CD4-positive, alpha-beta T cell (primary cell): Measurements from ENCODE around the gene CFAP47. TPM values are rescaled to one million over a fixed set of nuclear protein-coding genes. Genes with fewer than 3 reads are reported as not detected.

ENCODE experiments used
- ATAC-seq: fragments of 200-7000 bp; cut with Tn5 transposase; one replicate; pipeline ENCODE4 v1.10.0; 2022; ENCODE audit warnings: mild to moderate bottlenecking; ENCODE audit not compliant: poor library complexity
- CTCF ChIA-PET: fragments of 350-600 bp; sonication (Branson Sonifier 250); formaldehyde crosslinking; loops from one replicate; lab custom pipeline; 2021; ENCODE audit warnings: antibody characterized with exemption, inconsistent platforms; lab: Charles Lee
- POLR2A ChIA-PET: fragments of 350-600 bp; sonication (Branson Sonifier 250); formaldehyde crosslinking; loops from one replicate; lab custom pipeline; 2021; ENCODE audit warnings: antibody characterized with exemption, inconsistent platforms; lab: Charles Lee
- DNase-seq, 14 experiments: peaks; one replicate each; pipeline ENCODE4 v3.0.0-alpha.2; 2013 to 2020; ENCODE audit warnings: mixed read lengths in 2 of 14
- H3K27ac ChIP-seq, 2 donors: one replicate each; pipeline versions ENCODE4 v1.5.1 to v1.7.0; 2013; ENCODE audit warnings: low read length in 2 of 2, low read depth in 1 of 2, mild to moderate bottlenecking in 1 of 2
- H3K27me3 ChIP-seq, 2 experiments: 1 replicate in 1 of 2; 2 replicates in 1 of 2; pipeline versions ENCODE4 v1.6.1 to v1.7.0; 2013; ENCODE audit warnings: low read length in 2 of 2, control low read depth in 1 of 2, mild to moderate bottlenecking in 1 of 2, moderate library complexity in 1 of 2; ENCODE audit not compliant: insufficient read depth in 2 of 2, control insufficient read depth in 1 of 2
- H3K36me3 ChIP-seq: one replicate; pipeline ENCODE4 v1.6.1; 2013; ENCODE audit warnings: low read length, control low read depth; ENCODE audit not compliant: insufficient read depth
- H3K4me1 ChIP-seq: one replicate; pipeline ENCODE4 v1.6.1; 2013; ENCODE audit warnings: low read length, control low read depth; ENCODE audit not compliant: insufficient read depth
- H3K4me3 ChIP-seq: one replicate; pipeline ENCODE4 v1.5.1; 2013; ENCODE audit warnings: mild to moderate bottlenecking, low read length, moderate library complexity
- H3K9me3 ChIP-seq, 2 experiments: 1 replicate in 1 of 2; 2 replicates in 1 of 2; pipeline versions ENCODE4 v1.6.1 to v1.7.0; 2013; ENCODE audit warnings: low read length in 2 of 2, mild to moderate bottlenecking in 2 of 2, control low read depth in 1 of 2, moderate library complexity in 1 of 2; ENCODE audit not compliant: control insufficient read depth in 1 of 2, insufficient read depth in 1 of 2
- H3K27ac Mint-ChIP-seq: one replicate; pipeline ENCODE4 v1.8.0; 2020; ENCODE audit warnings: mixed read lengths
- H3K27me3 Mint-ChIP-seq: one replicate; pipeline ENCODE4 v1.8.0; 2021; ENCODE audit warnings: mixed read lengths
- H3K36me3 Mint-ChIP-seq: one replicate; pipeline ENCODE4 v1.8.0; 2021; ENCODE audit warnings: low read depth, mixed read lengths
- H3K4me1 Mint-ChIP-seq: one replicate; pipeline ENCODE4 v1.8.0; 2021; ENCODE audit warnings: low read depth, mixed read lengths
- H3K4me3 Mint-ChIP-seq: one replicate; pipeline ENCODE4 v1.8.0; 2020; ENCODE audit warnings: mild to moderate bottlenecking, mixed read lengths
- H3K9me3 Mint-ChIP-seq: one replicate; pipeline ENCODE4 v1.8.0; 2020; ENCODE audit warnings: mixed read lengths
- CTCF ChIP-seq: fragments of 200-600 bp; IDR thresholded peaks from one replicate; pipeline ENCODE4 v1.8.0; 2022; ENCODE audit warnings: antibody characterized with exemption, mild to moderate bottlenecking
- intact Hi-C, 2 experiments: fragments of 100-400 bp; cut with DNase I in 1 of 2; cut with micrococcal nuclease in 1 of 2; formaldehyde crosslinking; loops; one replicate each; pipeline versions ENCODE4 v1.15.1 to v1.9.0; 2023 to 2025; cut with DNase I, micrococcal nuclease
- total RNA-seq, 174 experiments: library from RNA in 2 of 174; stranded (reverse) in 2 of 174; gene quantifications; one replicate each; pipeline ENCODE4 v1.2.3 and lab custom pipeline; 2021 to 2026

Gene CFAP47
- total RNA-seq, 2 experiments from 2014 or later: not detected

- no peak overlapping the region for H3K4me3 Mint-ChIP-seq
- no peak overlapping the region for H3K27ac Mint-ChIP-seq
- intact Hi-C loops: no loop called here
- Histone ChIP-seq H3K27me3 (no peaks in the 10 kb centered on the region), H3K36me3 (no peaks in the 10 kb centered on the region), H3K9me3 (no peaks in the 10 kb centered on the region), H3K27ac (no peak overlapping the region), H3K4me1 (no peaks in the 10 kb centered on the region), H3K4me3 (no peak overlapping the region)
- ATAC-seq (no peak), DNase-seq (no peak)
- TF ChIP-seq CTCF: no peak
- POLR2A ChIA-PET: no interaction called here
- no peaks in the 10 kb centered on the region for H3K27me3 Mint-ChIP-seq
- H3K9me3 Mint-ChIP-seq: peaks cover 5% of the 10 kb centered on the region
- CTCF ChIA-PET: no interaction called here
- H3K36me3 Mint-ChIP-seq: no peaks in the 10 kb centered on the region
- no peaks in the 10 kb centered on the region for H3K4me1 Mint-ChIP-seq
Measured at GRCh38 chrX:36407836-36408235, 488.3 kb downstream of the CFAP47 start.

- H3K4me3 Mint-ChIP-seq: no peak overlapping the region
- H3K27me3 ChIP-seq: no peaks in the 10 kb centered on the region
- no peak overlapping the region for H3K4me3 ChIP-seq
- ChIA-PET POLR2A (no interaction called here), CTCF (no interaction called here)
- H3K9me3 ChIP-seq: peaks cover 0 to 5% of the 10 kb centered on the region in 2 experiments
- DNase-seq: no peak
- no peaks in the 10 kb centered on the region for H3K4me1 ChIP-seq
- no peak overlapping the region for H3K27ac ChIP-seq
- H3K27me3 Mint-ChIP-seq: no peaks in the 10 kb centered on the region
- no peak for ATAC-seq
- TF ChIP-seq CTCF: no peak
- H3K4me1 Mint-ChIP-seq: no peaks in the 10 kb centered on the region
- no peaks in the 10 kb centered on the region for H3K36me3 Mint-ChIP-seq
- intact Hi-C loops: no loop called here
- peaks cover 4% of the 10 kb centered on the region for H3K9me3 Mint-ChIP-seq
- no peak overlapping the region for H3K27ac Mint-ChIP-seq
- no peaks in the 10 kb centered on the region for H3K36me3 ChIP-seq
Measured at GRCh38 chrX:36414056-36414455, 494.5 kb downstream of the CFAP47 start.

GRCh38 chrX:36422368-36422767 lies 502.8 kb downstream of the CFAP47 start:
- POLR2A ChIA-PET: no interaction called here
- no peak for ATAC-seq
- no peak overlapping the region for H3K4me3 Mint-ChIP-seq
- Histone ChIP-seq H3K4me1 (no peaks in the 10 kb centered on the region), H3K27ac (no peak overlapping the region), H3K27me3 (no peaks in the 10 kb centered on the region), H3K9me3 (peaks cover 0 to 5% of the 10 kb centered on the region in 2 experiments), H3K36me3 (no peaks in the 10 kb centered on the region), H3K4me3 (no peak overlapping the region)
- no peak for DNase-seq
- intact Hi-C loops: no loop called here
- H3K27me3 Mint-ChIP-seq: no peaks in the 10 kb centered on the region
- CTCF ChIA-PET: no interaction called here
- H3K27ac Mint-ChIP-seq: no peak overlapping the region
- no peaks in the 10 kb centered on the region for H3K9me3 Mint-ChIP-seq
- H3K4me1 Mint-ChIP-seq: no peaks in the 10 kb centered on the region
- no peaks in the 10 kb centered on the region for H3K36me3 Mint-ChIP-seq
- TF ChIP-seq CTCF: no peak
